ENCODE measurements around the gene PAK5. TPM values are rescaled to one million over a fixed set of nuclear protein-coding genes. Genes with fewer than 3 reads are reported as not detected.

Gene PAK5
- total RNA-seq, 4 donors from 2014 or later: 0.22 TPM; not detected in 3

GRCh38 chr20:9576695-9577094 lies 262.2 kb downstream of the PAK5 start:
- Histone ChIP-seq H3K4me3 (no peak overlapping the region), H3K36me3 (no peaks in the 10 kb centered on the region), H3K27me3 (no peaks in the 10 kb centered on the region), H3K4me1 (no peaks in the 10 kb centered on the region), H3K27ac (no peak overlapping the region), H3K9me3 (no peaks in the 10 kb centered on the region)
- 68 to 74% methylated on average over 4 of the region's 4 CpGs for WGBS, 2 donors
- no peak for DNase-seq (ENCODE audit: low spot score in 2 of 2)
- TF ChIP-seq EP300 (IDR thresholded peaks at IDR 0.05): no peak
- TF ChIP-seq, protein P1, sequence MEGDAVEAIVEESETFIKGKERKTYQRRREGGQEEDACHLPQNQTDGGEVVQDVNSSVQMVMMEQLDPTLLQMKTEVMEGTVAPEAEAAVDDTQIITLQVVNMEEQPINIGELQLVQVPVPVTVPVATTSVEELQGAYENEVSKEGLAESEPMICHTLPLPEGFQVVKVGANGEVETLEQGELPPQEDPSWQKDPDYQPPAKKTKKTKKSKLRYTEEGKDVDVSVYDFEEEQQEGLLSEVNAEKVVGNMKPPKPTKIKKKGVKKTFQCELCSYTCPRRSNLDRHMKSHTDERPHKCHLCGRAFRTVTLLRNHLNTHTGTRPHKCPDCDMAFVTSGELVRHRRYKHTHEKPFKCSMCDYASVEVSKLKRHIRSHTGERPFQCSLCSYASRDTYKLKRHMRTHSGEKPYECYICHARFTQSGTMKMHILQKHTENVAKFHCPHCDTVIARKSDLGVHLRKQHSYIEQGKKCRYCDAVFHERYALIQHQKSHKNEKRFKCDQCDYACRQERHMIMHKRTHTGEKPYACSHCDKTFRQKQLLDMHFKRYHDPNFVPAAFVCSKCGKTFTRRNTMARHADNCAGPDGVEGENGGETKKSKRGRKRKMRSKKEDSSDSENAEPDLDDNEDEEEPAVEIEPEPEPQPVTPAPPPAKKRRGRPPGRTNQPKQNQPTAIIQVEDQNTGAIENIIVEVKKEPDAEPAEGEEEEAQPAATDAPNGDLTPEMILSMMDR (IDR thresholded peaks at IDR 0.05): no peak
- TF ChIP-seq POLR2A (IDR thresholded peaks at IDR 0.05): no peak

DNA sequence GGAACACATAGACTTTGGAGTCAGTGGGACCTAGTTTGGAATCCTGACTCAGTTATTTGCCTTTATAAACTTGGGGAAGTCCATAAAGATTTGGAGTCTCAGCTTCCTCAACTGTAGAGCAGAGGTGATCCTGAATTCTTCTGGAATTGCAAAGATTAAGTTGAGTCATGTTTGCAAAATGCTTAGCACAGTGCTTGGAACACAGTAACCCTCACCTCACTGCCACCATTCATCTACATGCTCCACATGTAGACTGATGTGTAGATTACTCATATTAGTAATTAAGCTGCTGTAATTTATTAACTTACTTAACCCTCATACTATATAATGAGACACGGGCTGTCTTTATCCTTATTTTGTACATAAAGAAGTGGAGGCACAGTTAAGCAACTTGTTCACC lies 263.0 kb downstream of the PAK5 start:
- no peak for DNase-seq (ENCODE audit: low spot score in 2 of 2)
- H3K4me3 ChIP-seq: no peak overlapping the region
- no peaks in the 10 kb centered on the region for H3K36me3 ChIP-seq
- no peaks in the 10 kb centered on the region for H3K4me1 ChIP-seq
- no peak for TF ChIP-seq EP300 (IDR thresholded peaks at IDR 0.05)
- no peak for TF ChIP-seq POLR2A (IDR thresholded peaks at IDR 0.05)
- TF ChIP-seq, protein P1 (IDR thresholded peaks at IDR 0.05): no peak
- H3K27me3 ChIP-seq: no peaks in the 10 kb centered on the region
- H3K9me3 ChIP-seq: no peaks in the 10 kb centered on the region
- 100% methylated on average over 1 of the region's 1 CpG for WGBS, 2 donors
- no peak overlapping the region for H3K27ac ChIP-seq

DNA sequence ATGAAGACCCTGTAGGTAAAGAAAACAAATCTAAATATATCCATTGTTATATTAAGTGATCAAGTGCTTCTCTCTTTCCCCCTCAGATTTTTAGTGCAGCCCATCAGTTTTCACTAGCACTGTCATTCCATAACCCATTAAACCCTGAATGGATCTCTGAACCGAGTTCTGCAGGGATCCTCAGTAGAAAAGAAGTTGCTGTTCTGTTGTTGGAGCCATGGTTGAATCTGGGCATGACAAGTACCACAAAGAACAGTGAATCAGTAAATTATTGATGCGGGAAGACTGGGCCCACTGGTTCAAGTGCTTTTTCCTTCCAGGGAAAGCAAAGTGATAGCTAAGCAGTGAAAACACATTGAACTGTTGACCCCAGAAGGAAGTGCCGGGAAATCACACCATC lies 264.1 kb downstream of the PAK5 start:
- Histone ChIP-seq H3K4me1 (no peaks in the 10 kb centered on the region), H3K9me3 (no peaks in the 10 kb centered on the region), H3K27me3 (no peaks in the 10 kb centered on the region), H3K27ac (no peak overlapping the region), H3K36me3 (no peaks in the 10 kb centered on the region), H3K4me3 (no peak overlapping the region)
- 83 to 84% methylated on average over 3 of the region's 3 CpGs for WGBS, 2 donors
- DNase-seq (ENCODE audit: low spot score in 2 of 2): no peak
- TF ChIP-seq POLR2A (IDR thresholded peaks at IDR 0.05) (no peak), EP300 (IDR thresholded peaks at IDR 0.05) (no peak)
- TF ChIP-seq, protein P1 (IDR thresholded peaks at IDR 0.05): no peak

DNA sequence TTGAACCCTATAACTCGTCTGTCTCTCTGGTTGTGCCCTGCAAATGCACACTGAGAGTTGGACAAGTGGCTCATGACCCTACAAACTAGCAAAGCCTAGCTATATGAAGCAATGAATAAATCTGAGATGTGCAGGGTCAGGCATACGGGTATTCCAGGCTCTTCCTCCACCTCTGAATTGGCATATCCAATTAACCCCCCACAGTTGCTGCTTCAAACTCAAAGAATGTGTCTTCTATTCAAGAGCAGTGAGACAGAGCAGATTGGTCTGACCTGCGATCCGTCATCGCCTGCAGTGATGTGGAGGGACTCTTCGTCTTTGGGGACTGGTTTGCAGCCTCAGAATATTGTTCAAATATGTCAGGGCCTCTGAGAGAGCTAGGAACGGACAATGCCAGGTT lies 264.7 kb downstream of the PAK5 start:
- no peak for TF ChIP-seq EP300 (IDR thresholded peaks at IDR 0.05)
- no peak for TF ChIP-seq POLR2A (IDR thresholded peaks at IDR 0.05)
- TF ChIP-seq, protein P1 (IDR thresholded peaks at IDR 0.05): no peak
- DNase-seq (ENCODE audit: low spot score in 2 of 2): no peak
- no peaks in the 10 kb centered on the region for H3K4me1 ChIP-seq
- no peaks in the 10 kb centered on the region for H3K27me3 ChIP-seq
- no peaks in the 10 kb centered on the region for H3K36me3 ChIP-seq
- no peak overlapping the region for H3K27ac ChIP-seq
- H3K9me3 ChIP-seq: no peaks in the 10 kb centered on the region
- 82 to 87% methylated on average over 7 of the region's 7 CpGs for WGBS, 2 donors
- H3K4me3 ChIP-seq: no peak overlapping the region

GRCh38 chr20:9573335-9574151 lies 265.3 kb downstream of the PAK5 start:
- Histone ChIP-seq H3K4me3 (no peak overlapping the region), H3K36me3 (no peaks in the 10 kb centered on the region), H3K27ac (no peak overlapping the region), H3K4me1 (no peaks in the 10 kb centered on the region), H3K27me3 (no peaks in the 10 kb centered on the region), H3K9me3 (no peaks in the 10 kb centered on the region)
- WGBS, 2 donors: 37 to 46% methylated on average over 13 of the region's 13 CpGs
- TF ChIP-seq POLR2A (IDR thresholded peaks at IDR 0.05) (no peak), EP300 (IDR thresholded peaks at IDR 0.05) (no peak)
- TF ChIP-seq, protein P1 (IDR thresholded peaks at IDR 0.05): no peak
- no peak for DNase-seq (ENCODE audit: low spot score in 2 of 2)
